ENCODE results near the gene CSMD2. TPM values are rescaled to one million over a fixed set of nuclear protein-coding genes. Genes with fewer than 3 reads are reported as not detected.
A peak's percentile ranks its signal among the peaks of the same experiment; 100 is the strongest.

Gene CSMD2
- total RNA-seq, 4 donors from 2014 or later, result 0.16 to 1.00 (median 0.27) TPM; not detected in 1

GRCh38 chr1:33469691-33470090 lies 695.3 kb downstream of the CSMD2 start:
- Histone ChIP-seq H3K36me3 (no peaks in the 10 kb centered on the region), H3K9me3 (no peaks in the 10 kb centered on the region), H3K27ac (peak overlapping the region in 2 of 4 donors; percentile 69 to 80), H3K27me3 (no peaks in the 10 kb centered on the region), H3K4me1 (peaks cover 5 to 33% (median 15%) of the 10 kb centered on the region in 4 donors), H3K4me3 (no peak overlapping the region)
- no peak for DNase-seq
- WGBS, 2 donors (ENCODE audit: low coverage in 1 of 2), result 90 to 96% methylated on average over 2 of the region's 2 CpGs
- TF ChIP-seq CTCF (IDR thresholded peaks at IDR 0.05) (no peak), POLR2A (IDR thresholded peaks at IDR 0.05) (no peak), EP300 (IDR thresholded peaks at IDR 0.05; ENCODE audit: low read depth) (no peak), POLR2AphosphoS5 (IDR thresholded peaks at IDR 0.05) (no peak)
- intact Hi-C loops (cut with DNase I; ENCODE audit: low total_unique reads), result loop anchor here (10.0 kb wide), 1 partner anchor 175 kb away; no protein-coding TSS in a partner anchor
- in situ Hi-C loops (cut with MboI; ENCODE audit: low pct_ligation_motif_present in 1 of 4, low pct_unique_long_range_greater_than_20kb in 1 of 4, low sequenced_read_pairs in 3 of 4), result loop anchor here in 3 of 4 donors (10.0 to 25.0 kb wide), 3 partner anchors 107 to 182 kb away; no protein-coding TSS in a partner anchor

GRCh38 chr1:33468967-33469366 lies 696.1 kb downstream of the CSMD2 start:
- no peak for DNase-seq
- TF ChIP-seq POLR2A (IDR thresholded peaks at IDR 0.05), result no peak
- TF ChIP-seq CTCF (IDR thresholded peaks at IDR 0.05), result no peak
- no peak for TF ChIP-seq POLR2AphosphoS5 (IDR thresholded peaks at IDR 0.05)
- no peak for TF ChIP-seq EP300 (IDR thresholded peaks at IDR 0.05; ENCODE audit: low read depth)
- Histone ChIP-seq H3K27me3 (no peaks in the 10 kb centered on the region), H3K9me3 (no peaks in the 10 kb centered on the region), H3K36me3 (no peaks in the 10 kb centered on the region), H3K4me3 (no peak overlapping the region), H3K27ac (no peak overlapping the region), H3K4me1 (peaks cover 5 to 33% (median 15%) of the 10 kb centered on the region in 4 donors)
- intact Hi-C loops (cut with DNase I; ENCODE audit: low total_unique reads) (loop anchor here (10.0 kb wide), 1 partner anchor 174 kb away; no protein-coding TSS in a partner anchor), in situ Hi-C loops (cut with MboI; ENCODE audit: low pct_ligation_motif_present in 1 of 4, low pct_unique_long_range_greater_than_20kb in 1 of 4, low sequenced_read_pairs in 3 of 4) (loop anchor here in 3 of 4 donors (10.0 to 25.0 kb wide), 3 partner anchors 107 to 182 kb away; no protein-coding TSS in a partner anchor)
- 85 to 92% methylated on average over 3 of the region's 3 CpGs for WGBS, 2 donors (ENCODE audit: low coverage in 1 of 2)

- Histone ChIP-seq H3K27me3 (no peaks in the 10 kb centered on the region), H3K9me3 (no peaks in the 10 kb centered on the region), H3K36me3 (no peaks in the 10 kb centered on the region), H3K27ac (no peak overlapping the region), H3K4me1 (peaks cover 5 to 33% (median 14%) of the 10 kb centered on the region in 4 donors), H3K4me3 (no peak overlapping the region)
- intact Hi-C loops (cut with DNase I; ENCODE audit: low total_unique reads) (loop anchor here (10.0 kb wide), 1 partner anchor 174 kb away; no protein-coding TSS in a partner anchor), in situ Hi-C loops (cut with MboI; ENCODE audit: low pct_ligation_motif_present in 1 of 4, low pct_unique_long_range_greater_than_20kb in 1 of 4, low sequenced_read_pairs in 3 of 4) (loop anchor here in 3 of 4 donors (10.0 to 25.0 kb wide), 3 partner anchors 106 to 181 kb away; no protein-coding TSS in a partner anchor)
- 80 to 87% methylated on average over 1 to 4 of the region's 4 CpGs for WGBS, 2 donors (ENCODE audit: low coverage in 1 of 2)
- TF ChIP-seq POLR2AphosphoS5 (IDR thresholded peaks at IDR 0.05) (no peak), POLR2A (IDR thresholded peaks at IDR 0.05) (no peak), CTCF (IDR thresholded peaks at IDR 0.05) (no peak), EP300 (IDR thresholded peaks at IDR 0.05; ENCODE audit: low read depth) (no peak)
- DNase-seq, result no peak
Measured at GRCh38 chr1:33468531-33468930, 696.5 kb downstream of the CSMD2 start.

GRCh38 chr1:33468011-33468410 lies 697.0 kb downstream of the CSMD2 start:
- H3K4me3 ChIP-seq, result no peak overlapping the region
- 79 to 100% methylated on average over 1 to 4 of the region's 4 CpGs for WGBS, 2 donors (ENCODE audit: low coverage in 1 of 2)
- peaks cover 2 to 29% (median 9%) of the 10 kb centered on the region in 4 donors for H3K4me1 ChIP-seq
- TF ChIP-seq EP300 (IDR thresholded peaks at IDR 0.05; ENCODE audit: low read depth), result no peak
- TF ChIP-seq POLR2A (IDR thresholded peaks at IDR 0.05), result no peak
- no peak for TF ChIP-seq POLR2AphosphoS5 (IDR thresholded peaks at IDR 0.05)
- TF ChIP-seq CTCF (IDR thresholded peaks at IDR 0.05), result no peak
- in situ Hi-C loops (cut with MboI; ENCODE audit: low pct_ligation_motif_present in 1 of 4, low pct_unique_long_range_greater_than_20kb in 1 of 4, low sequenced_read_pairs in 3 of 4), result loop anchor here in 3 of 4 donors (10.0 to 25.0 kb wide), 3 partner anchors 106 to 181 kb away; no protein-coding TSS in a partner anchor
- H3K36me3 ChIP-seq, result no peaks in the 10 kb centered on the region
- no peaks in the 10 kb centered on the region for H3K9me3 ChIP-seq
- no peak overlapping the region for H3K27ac ChIP-seq
- intact Hi-C loops (cut with DNase I; ENCODE audit: low total_unique reads), result loop anchor here (10.0 kb wide), 1 partner anchor 173 kb away; no protein-coding TSS in a partner anchor
- H3K27me3 ChIP-seq, result no peaks in the 10 kb centered on the region
- DNase-seq, result no peak

Data from transverse colon (tissue), 4 donors.